Cardiac fibroblast (primary cell): ENCODE results near the gene PRKCA.
"Not testable (repeated sequence)": the region's sequence is repeated elsewhere in the genome, so short reads cannot be mapped to it uniquely, and the experiment has no call there.

Experiments used
- DNase-seq, 2 donors: peaks; one replicate each; pipeline versions ENCODE4 v3.0.0 to v3.0.0-alpha.2; 2010; ENCODE audit warnings: low read depth in 2 of 2
- H3K4me3 ChIP-seq, 2 donors: replicated peaks in 1 of 2; 1 replicate in 1 of 2; 2 replicates in 1 of 2; pipeline ENCODE4 v1.5.1; 2011; ENCODE audit warnings: low read depth in 2 of 2, low read length in 2 of 2, mild to moderate bottlenecking in 2 of 2, moderate library complexity in 1 of 2
- TF ChIP-seq, protein P1 (sequence below): IDR thresholded peaks from one replicate; pipeline ENCODE4 v1.5.1; 2011; ENCODE audit warnings: low read depth, mild to moderate bottlenecking, low read length, inconsistent platforms

Gene PRKCA

GRCh38 chr17:66349521-66350254, 47.3 kb downstream of the PRKCA start:
- TF ChIP-seq, protein P1, sequence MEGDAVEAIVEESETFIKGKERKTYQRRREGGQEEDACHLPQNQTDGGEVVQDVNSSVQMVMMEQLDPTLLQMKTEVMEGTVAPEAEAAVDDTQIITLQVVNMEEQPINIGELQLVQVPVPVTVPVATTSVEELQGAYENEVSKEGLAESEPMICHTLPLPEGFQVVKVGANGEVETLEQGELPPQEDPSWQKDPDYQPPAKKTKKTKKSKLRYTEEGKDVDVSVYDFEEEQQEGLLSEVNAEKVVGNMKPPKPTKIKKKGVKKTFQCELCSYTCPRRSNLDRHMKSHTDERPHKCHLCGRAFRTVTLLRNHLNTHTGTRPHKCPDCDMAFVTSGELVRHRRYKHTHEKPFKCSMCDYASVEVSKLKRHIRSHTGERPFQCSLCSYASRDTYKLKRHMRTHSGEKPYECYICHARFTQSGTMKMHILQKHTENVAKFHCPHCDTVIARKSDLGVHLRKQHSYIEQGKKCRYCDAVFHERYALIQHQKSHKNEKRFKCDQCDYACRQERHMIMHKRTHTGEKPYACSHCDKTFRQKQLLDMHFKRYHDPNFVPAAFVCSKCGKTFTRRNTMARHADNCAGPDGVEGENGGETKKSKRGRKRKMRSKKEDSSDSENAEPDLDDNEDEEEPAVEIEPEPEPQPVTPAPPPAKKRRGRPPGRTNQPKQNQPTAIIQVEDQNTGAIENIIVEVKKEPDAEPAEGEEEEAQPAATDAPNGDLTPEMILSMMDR, result no peak
- H3K4me3 ChIP-seq, result no peak overlapping the region
- DNase-seq, result no peak

DNA sequence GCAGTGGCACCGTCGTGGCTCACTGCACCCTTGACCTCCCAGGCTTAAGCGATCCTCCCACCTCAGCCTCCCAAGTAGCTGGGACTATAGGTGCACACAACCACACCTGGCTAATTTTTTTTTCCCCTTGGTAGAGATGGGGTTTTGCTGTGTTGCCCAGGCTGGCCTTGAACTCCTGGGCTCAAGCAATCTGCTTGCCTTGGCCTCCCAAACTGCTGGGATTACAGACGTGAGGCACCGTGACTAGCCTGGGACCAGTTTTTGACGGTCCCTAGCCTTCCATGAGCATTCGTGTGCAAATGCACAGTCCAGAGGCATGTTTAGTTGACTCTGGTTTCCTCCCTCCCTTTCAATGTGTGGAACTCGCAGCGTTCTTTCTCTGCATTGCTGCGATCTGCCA, 48.2 kb downstream of the PRKCA start:
- H3K4me3 ChIP-seq, DNase-seq: not testable (repeated sequence)

- DNase-seq, result no peak
- TF ChIP-seq, protein P1, result no peak
- H3K4me3 ChIP-seq, result no peak overlapping the region
Measured at GRCh38 chr17:66351033-66351432, 48.6 kb downstream of the PRKCA start.

DNA sequence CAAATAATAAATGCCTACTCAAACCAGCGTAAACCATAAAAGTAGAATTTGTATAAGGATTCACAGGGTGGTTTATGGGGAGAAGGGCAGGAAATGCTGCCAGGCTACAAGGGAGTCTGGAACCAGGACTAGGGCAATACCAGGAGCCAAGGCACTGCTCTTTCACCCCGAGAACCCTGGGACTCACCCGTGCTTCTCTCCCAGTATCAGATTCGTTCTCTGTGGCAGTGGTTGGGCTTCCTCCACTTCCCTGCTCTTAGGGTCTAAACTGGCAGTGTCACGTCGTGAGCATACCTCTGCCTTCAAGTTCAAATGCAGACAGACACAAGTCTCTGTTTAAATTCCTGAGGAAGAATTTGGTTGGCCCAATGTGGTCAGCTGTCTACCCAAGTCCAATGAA, 49.3 kb downstream of the PRKCA start:
- no peak for DNase-seq
- TF ChIP-seq, protein P1, result no peak
- H3K4me3 ChIP-seq, result no peak overlapping the region

- TF ChIP-seq, protein P1, result no peak
- no peak overlapping the region for H3K4me3 ChIP-seq
- peak; percentile 37 to 69 for DNase-seq
Measured at GRCh38 chr17:66353937-66354401, 51.6 kb downstream of the PRKCA start.

- no peak overlapping the region for H3K4me3 ChIP-seq
- no peak for DNase-seq
- TF ChIP-seq, protein P1, result no peak
Measured at GRCh38 chr17:66354472-66354871, 52.1 kb downstream of the PRKCA start.

DNA sequence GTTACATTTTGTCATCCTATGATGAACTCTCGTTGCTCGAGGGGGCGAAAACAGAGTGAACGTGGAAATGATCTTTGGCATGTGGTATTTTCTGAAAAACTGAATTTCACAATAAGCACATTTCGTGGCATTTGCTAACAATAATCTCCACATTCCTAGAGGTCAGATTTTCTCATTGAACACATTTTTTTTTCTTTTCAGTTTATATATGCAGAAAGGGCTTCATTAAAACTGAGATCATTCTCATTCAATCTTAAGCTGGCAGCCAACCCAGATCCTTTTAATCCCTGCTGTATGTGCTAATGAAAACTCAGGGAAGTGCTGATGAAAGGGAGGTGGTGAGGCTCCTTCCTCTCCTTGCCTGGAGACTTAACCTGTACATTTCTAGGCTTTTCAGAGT, 52.6 kb downstream of the PRKCA start:
- H3K4me3 ChIP-seq, result no peak overlapping the region
- TF ChIP-seq, protein P1, result no peak
- peak; percentile 46 to 77 for DNase-seq
